ENCODE data around the gene EEF1A2. TPM values are rescaled to one million over a fixed set of nuclear protein-coding genes. Genes with fewer than 3 reads are reported as not detected.
"Not testable (repeated sequence)": the region's sequence is repeated elsewhere in the genome, so short reads cannot be mapped to it uniquely, and the experiment has no call there.

The EEF1A2 gene
- polyA plus RNA-seq, 2 of the 4 experiments (the other 2 are of a cell fraction), result 16.3 to 129 TPM

DNA sequence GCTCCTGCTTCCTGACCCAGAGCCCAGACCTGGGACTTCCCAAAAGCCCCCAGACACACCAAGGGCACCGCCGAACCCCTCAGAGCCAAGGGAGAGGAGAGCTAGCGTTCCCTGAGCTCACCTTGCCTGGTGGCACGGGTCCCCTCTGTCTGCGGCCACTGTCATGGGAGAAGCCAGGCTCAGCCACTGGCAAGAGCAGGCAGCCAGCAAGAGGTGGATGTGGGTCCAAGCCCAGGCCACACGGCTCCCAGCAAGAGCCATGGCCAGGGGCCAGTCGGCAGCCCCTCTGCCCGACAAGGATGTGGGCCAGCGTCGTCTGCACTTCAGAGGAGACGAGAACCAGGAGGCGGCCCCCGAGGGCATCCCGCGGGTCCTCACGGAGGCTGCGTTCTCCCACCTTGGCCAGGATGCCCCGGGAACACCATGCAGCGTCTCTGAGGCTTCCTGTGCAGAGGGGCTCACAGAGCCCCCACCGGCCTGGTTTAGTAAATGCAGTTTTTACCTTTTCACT is 19.5 kb upstream of the EEF1A2 start:
- ChIA-PET CTCF (interaction anchor here (0.6 to 6.8 kb wide), 5 partner anchors 10 to 269 kb away, joined by 3 to 75 read pairs (median 3); partner anchors contain the start of gene EEF1A2), POLR2A (no interaction called here)
- FAIRE-seq, result no peak
- Histone ChIP-seq H3K4me1 (peaks cover 10% of the 10 kb centered on the region; the same call in 2 of the 3 replicates), H3K27ac (no peak overlapping the region), H3K9me3 (peaks cover 8% of the 10 kb centered on the region), H3K4me3 (no peak overlapping the region), H3K4me2 (no peak overlapping the region)
- DNase-seq (ENCODE audit: low read depth in 1 of 2, low spot score in 1 of 2), result no peak
- ATAC-seq, result no peak
- TF ChIP-seq GATA3 (IDR thresholded peaks at IDR 0.05; ENCODE audit: borderline replicate concordance), result no peak
- TF ChIP-seq, protein P1, sequence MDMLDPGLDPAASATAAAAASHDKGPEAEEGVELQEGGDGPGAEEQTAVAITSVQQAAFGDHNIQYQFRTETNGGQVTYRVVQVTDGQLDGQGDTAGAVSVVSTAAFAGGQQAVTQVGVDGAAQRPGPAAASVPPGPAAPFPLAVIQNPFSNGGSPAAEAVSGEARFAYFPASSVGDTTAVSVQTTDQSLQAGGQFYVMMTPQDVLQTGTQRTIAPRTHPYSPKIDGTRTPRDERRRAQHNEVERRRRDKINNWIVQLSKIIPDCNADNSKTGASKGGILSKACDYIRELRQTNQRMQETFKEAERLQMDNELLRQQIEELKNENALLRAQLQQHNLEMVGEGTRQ (IDR thresholded peaks at IDR 0.05), result no peak
- no peak for TF ChIP-seq HOXA7 (CRISPR knock-in tag; IDR thresholded peaks at IDR 0.05)
- no peak for TF ChIP-seq EHMT2 (IDR thresholded peaks at IDR 0.05; ENCODE audit: low read depth)
- WGBS (ENCODE audit: missing lambda C conversion rate), result 91% methylated on average over 18 of the region's 20 CpGs

DNA sequence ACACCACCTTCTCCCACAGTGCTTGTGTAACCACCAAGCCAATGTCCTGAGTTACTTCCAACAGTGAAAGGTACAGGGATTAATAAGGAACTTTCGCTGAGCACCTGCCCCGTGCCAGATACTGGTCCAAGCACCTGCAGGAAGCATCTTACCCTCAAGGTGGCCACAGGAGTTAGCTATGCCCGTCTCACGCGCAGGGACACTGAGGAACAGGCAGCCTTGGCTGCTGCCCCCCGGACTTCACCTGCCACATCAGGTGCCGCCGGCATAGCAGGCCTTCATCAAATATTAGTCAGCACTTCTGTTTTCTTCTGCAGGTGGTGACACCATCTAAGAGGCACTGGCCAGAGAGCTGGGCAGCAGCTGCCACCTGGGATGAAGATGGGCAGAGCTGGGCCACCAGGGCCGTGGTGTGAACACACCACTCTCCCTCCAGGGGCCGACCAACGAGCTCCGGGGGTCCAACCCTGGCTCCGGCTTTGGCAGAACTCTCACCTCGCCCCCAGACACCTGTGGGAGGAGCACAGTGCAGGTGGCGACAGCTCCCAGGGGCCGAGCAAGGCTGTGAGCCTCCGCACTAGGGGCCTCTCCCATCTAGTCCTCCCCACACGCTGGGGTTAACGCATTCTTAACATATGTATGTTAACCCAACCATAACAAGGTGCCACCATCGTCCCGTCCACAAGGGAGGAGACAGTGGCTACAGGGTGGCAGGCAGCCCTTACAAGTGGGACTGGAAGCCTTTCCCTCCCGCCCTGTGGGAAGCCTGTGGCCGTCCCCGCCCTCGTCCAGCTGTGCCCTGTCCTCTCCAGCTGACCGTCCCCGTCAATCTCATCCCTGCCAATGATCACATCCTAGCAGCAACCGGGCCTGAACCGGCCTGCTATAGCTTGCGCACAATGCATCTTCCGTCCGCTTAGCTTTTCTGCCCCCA is 18.8 kb upstream of the EEF1A2 start:
- TF ChIP-seq, protein P2, sequence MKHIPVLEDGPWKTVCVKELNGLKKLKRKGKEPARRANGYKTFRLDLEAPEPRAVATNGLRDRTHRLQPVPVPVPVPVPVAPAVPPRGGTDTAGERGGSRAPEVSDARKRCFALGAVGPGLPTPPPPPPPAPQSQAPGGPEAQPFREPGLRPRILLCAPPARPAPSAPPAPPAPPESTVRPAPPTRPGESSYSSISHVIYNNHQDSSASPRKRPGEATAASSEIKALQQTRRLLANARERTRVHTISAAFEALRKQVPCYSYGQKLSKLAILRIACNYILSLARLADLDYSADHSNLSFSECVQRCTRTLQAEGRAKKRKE (CRISPR knock-in tag; IDR thresholded peaks at IDR 0.05; ENCODE audit: low read depth), result no peak
- TF ChIP-seq MYC (IDR thresholded peaks at IDR 0.05; ENCODE audit: borderline replicate concordance, low read length) (no peak), POLR2A (IDR thresholded peaks at IDR 0.05; ENCODE audit: low read length) (no peak), TFCP2L1 (CRISPR knock-in tag; IDR thresholded peaks at IDR 0.05) (no peak), MAFK (IDR thresholded peaks at IDR 0.05; ENCODE audit: partially characterized antibody) (no peak), CHD2 (IDR thresholded peaks at IDR 0.05; ENCODE audit: low read length, partially characterized antibody) (no peak)
- H3K4me1 ChIP-seq, result peaks cover 10% of the 10 kb centered on the region; the same call in 2 of the 3 replicates
- FAIRE-seq, result no peak
- no peak overlapping the region for H3K27ac ChIP-seq
- no peak overlapping the region for H3K4me3 ChIP-seq
- peaks cover 3% of the 10 kb centered on the region; the same call in 1 of the 3 replicates for H3K9me3 ChIP-seq
- H3K4me2 ChIP-seq, result no peak overlapping the region
- no peak for ATAC-seq
- CTCF ChIA-PET, result interaction anchor here (1.0 to 6.8 kb wide), 4 partner anchors 9 to 75 kb away, joined by 3 to 75 read pairs (median 6); partner anchors contain the start of gene EEF1A2
- WGBS (ENCODE audit: missing lambda C conversion rate), result 87% methylated on average over 25 of the region's 32 CpGs
- no peak for DNase-seq (ENCODE audit: low read depth in 1 of 2, low spot score in 1 of 2)
- POLR2A ChIA-PET, result interaction anchor here (0.5 kb wide), 1 partner anchor 9 kb away, joined by 3 read pairs; no protein-coding TSS in a partner anchor

- H3K9me3 ChIP-seq; H3K27ac ChIP-seq; DNase-seq (ENCODE audit: low read depth in 1 of 2, low spot score in 1 of 2); ATAC-seq; H3K4me3 ChIP-seq; FAIRE-seq; H3K4me2 ChIP-seq; H3K4me1 ChIP-seq; POLR2A ChIA-PET: not testable (repeated sequence)
- 65% methylated on average over 10 of the region's 10 CpGs for WGBS (ENCODE audit: missing lambda C conversion rate)
- CTCF ChIA-PET, result interaction anchor here (0.6 to 2.5 kb wide), 2 partner anchors 18 to 627 kb away, joined by 4 to 11 read pairs; no protein-coding TSS in a partner anchor
Measured at GRCh38 chr20:63514520-63514919, 15.6 kb upstream of the EEF1A2 start.

DNA sequence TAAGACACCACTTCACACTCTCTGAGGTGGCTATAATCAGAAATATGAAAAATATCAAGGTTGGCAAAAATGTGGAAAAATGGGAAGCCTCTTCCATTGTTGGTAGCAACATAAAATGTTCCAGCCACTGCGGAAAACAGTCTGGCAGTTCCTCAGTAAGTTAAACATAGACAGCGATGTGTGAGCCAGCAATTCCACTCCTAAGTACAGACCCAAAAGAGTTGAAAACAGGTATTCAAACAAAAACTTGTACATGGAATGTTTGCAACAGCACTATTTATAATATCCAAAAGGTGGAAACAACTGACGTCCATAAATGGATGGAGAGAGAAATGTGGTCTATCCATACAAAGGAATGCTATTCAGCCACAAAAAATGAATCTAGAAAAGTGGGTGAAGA is 14.3 kb upstream of the EEF1A2 start:
- 62% methylated on average over 3 of the region's 3 CpGs for WGBS (ENCODE audit: missing lambda C conversion rate)
- DNase-seq (ENCODE audit: low read depth in 1 of 2, low spot score in 1 of 2) (no peak), FAIRE-seq (no peak), ATAC-seq (no peak)
- H3K4me3 ChIP-seq, result no peak overlapping the region
- ChIA-PET CTCF (no interaction called here), POLR2A (no interaction called here)
- no peaks in the 10 kb centered on the region for H3K4me1 ChIP-seq
- no peak overlapping the region for H3K27ac ChIP-seq
- H3K4me2 ChIP-seq, result no peak overlapping the region
- H3K9me3 ChIP-seq, result 0 out of 3 replicates have a peak, but pooled peaks cover 3% of the 10 kb centered on the region
- TF ChIP-seq KDM1A (IDR thresholded peaks at IDR 0.05; ENCODE audit: low read depth), result no peak
- no peak for TF ChIP-seq SREBF2 (IDR thresholded peaks at IDR 0.05)
- TF ChIP-seq RCOR1 (IDR thresholded peaks at IDR 0.05; ENCODE audit: low read depth, low read length), result no peak
- no peak for TF ChIP-seq HOXA7 (CRISPR knock-in tag; IDR thresholded peaks at IDR 0.05)
- no peak for TF ChIP-seq REST (IDR thresholded peaks at IDR 0.05)
- TF ChIP-seq, protein P3, sequence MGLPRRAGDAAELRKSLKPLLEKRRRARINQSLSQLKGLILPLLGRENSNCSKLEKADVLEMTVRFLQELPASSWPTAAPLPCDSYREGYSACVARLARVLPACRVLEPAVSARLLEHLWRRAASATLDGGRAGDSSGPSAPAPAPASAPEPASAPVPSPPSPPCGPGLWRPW (IDR thresholded peaks at IDR 0.05), result no peak
- TF ChIP-seq ZC3H11A (IDR thresholded peaks at IDR 0.05), result no peak
- TF ChIP-seq SMC3 (IDR thresholded peaks at IDR 0.05), result no peak
- no peak for TF ChIP-seq HDAC2 (IDR thresholded peaks at IDR 0.05)
- TF ChIP-seq HOXB13 (CRISPR knock-in tag; IDR thresholded peaks at IDR 0.05; ENCODE audit: low read depth), result no peak
- TF ChIP-seq ZNF302 (CRISPR knock-in tag; IDR thresholded peaks at IDR 0.05), result no peak
- no peak for TF ChIP-seq HMGXB4 (CRISPR knock-in tag; IDR thresholded peaks at IDR 0.05; ENCODE audit: borderline replicate concordance)
